ENCODE data around the gene CENATAC.

The CENATAC gene

GRCh38 chr11:119023741-119024140 lies 25.8 kb downstream of the CENATAC start:
- H3K4me2 ChIP-seq (ENCODE audit: low read depth, low read length, poor library complexity, severe bottlenecking) = peak overlapping the region; percentile 7
- peaks cover 10% of the 10 kb centered on the region for H3K36me3 ChIP-seq (ENCODE audit: insufficient read depth, low read length)
- H3K4me1 ChIP-seq (ENCODE audit: insufficient read depth, low read length, poor library complexity, severe bottlenecking) = peaks cover 20% of the 10 kb centered on the region
- H3K9me3 ChIP-seq (ENCODE audit: insufficient read depth, low read depth, low read length) = no peaks in the 10 kb centered on the region
- TF ChIP-seq EZH2phosphoT487 (IDR thresholded peaks at IDR 0.05; ENCODE audit: borderline replicate concordance) = no peak
- no peak for TF ChIP-seq CTCF (conservative IDR thresholded peaks at IDR 0.05; ENCODE audit: low read length)
- H3K9me2 ChIP-seq (replicated peaks; ENCODE audit: low read depth, low read length) = no peaks in the 10 kb centered on the region
- H3K79me2 ChIP-seq (ENCODE audit: insufficient read depth, low read length) = peaks cover 57% of the 10 kb centered on the region
- peak overlapping the region; percentile 19 for H3K9ac ChIP-seq (ENCODE audit: low read depth, low read length, poor library complexity, severe bottlenecking)
- peaks cover 14% of the 10 kb centered on the region for H4K20me1 ChIP-seq (ENCODE audit: insufficient read depth, low read length, poor library complexity, severe bottlenecking)
- H3K27me3 ChIP-seq (ENCODE audit: insufficient read depth, low read length, poor library complexity, severe bottlenecking) = no peaks in the 10 kb centered on the region
- H3K4me3 ChIP-seq (ENCODE audit: low read length, poor library complexity, severe bottlenecking) = no peak overlapping the region
- H3F3A ChIP-seq (ENCODE audit: low read depth) = no peaks in the 10 kb centered on the region
- no peak overlapping the region for H2AFZ ChIP-seq (ENCODE audit: low read length)

GRCh38 chr11:119024430-119025098 lies 26.6 kb downstream of the CENATAC start:
- peak overlapping the region; percentile 19 for H3K9ac ChIP-seq (ENCODE audit: low read depth, low read length, poor library complexity, severe bottlenecking)
- peaks cover 10% of the 10 kb centered on the region for H3K36me3 ChIP-seq (ENCODE audit: insufficient read depth, low read length)
- H3K4me3 ChIP-seq (ENCODE audit: low read length, poor library complexity, severe bottlenecking) = no peak overlapping the region
- peaks cover 7% of the 10 kb centered on the region for H4K20me1 ChIP-seq (ENCODE audit: insufficient read depth, low read length, poor library complexity, severe bottlenecking)
- no peaks in the 10 kb centered on the region for H3K27me3 ChIP-seq (ENCODE audit: insufficient read depth, low read length, poor library complexity, severe bottlenecking)
- peak overlapping the region; percentile 7 for H3K4me2 ChIP-seq (ENCODE audit: low read depth, low read length, poor library complexity, severe bottlenecking)
- TF ChIP-seq EZH2phosphoT487 (IDR thresholded peaks at IDR 0.05; ENCODE audit: borderline replicate concordance) (no peak), CTCF (conservative IDR thresholded peaks at IDR 0.05; ENCODE audit: low read length) (no peak)
- no peaks in the 10 kb centered on the region for H3K9me2 ChIP-seq (replicated peaks; ENCODE audit: low read depth, low read length)
- H3K9me3 ChIP-seq (ENCODE audit: insufficient read depth, low read depth, low read length) = no peaks in the 10 kb centered on the region
- H2AFZ ChIP-seq (ENCODE audit: low read length) = no peak overlapping the region
- peaks cover 57% of the 10 kb centered on the region for H3K79me2 ChIP-seq (ENCODE audit: insufficient read depth, low read length)
- no peaks in the 10 kb centered on the region for H3F3A ChIP-seq (ENCODE audit: low read depth)
- H3K4me1 ChIP-seq (ENCODE audit: insufficient read depth, low read length, poor library complexity, severe bottlenecking) = peaks cover 27% of the 10 kb centered on the region

GRCh38 chr11:119025099-119025473 lies 27.1 kb downstream of the CENATAC start:
- TF ChIP-seq CTCF (conservative IDR thresholded peaks at IDR 0.05; ENCODE audit: low read length) (no peak), EZH2phosphoT487 (IDR thresholded peaks at IDR 0.05; ENCODE audit: borderline replicate concordance) (no peak)
- Histone ChIP-seq H3K79me2 (ENCODE audit: insufficient read depth, low read length) (peaks cover 57% of the 10 kb centered on the region), H3F3A (ENCODE audit: low read depth) (no peaks in the 10 kb centered on the region), H3K9me3 (ENCODE audit: insufficient read depth, low read depth, low read length) (no peaks in the 10 kb centered on the region), H3K36me3 (ENCODE audit: insufficient read depth, low read length) (peaks cover 10% of the 10 kb centered on the region), H3K9me2 (replicated peaks; ENCODE audit: low read depth, low read length) (no peaks in the 10 kb centered on the region), H3K4me1 (ENCODE audit: insufficient read depth, low read length, poor library complexity, severe bottlenecking) (peaks cover 27% of the 10 kb centered on the region), H3K4me2 (ENCODE audit: low read depth, low read length, poor library complexity, severe bottlenecking) (no peak overlapping the region), H2AFZ (ENCODE audit: low read length) (no peak overlapping the region), H3K27me3 (ENCODE audit: insufficient read depth, low read length, poor library complexity, severe bottlenecking) (no peaks in the 10 kb centered on the region), H3K4me3 (ENCODE audit: low read length, poor library complexity, severe bottlenecking) (no peak overlapping the region), H3K9ac (ENCODE audit: low read depth, low read length, poor library complexity, severe bottlenecking) (no peak overlapping the region), H4K20me1 (ENCODE audit: insufficient read depth, low read length, poor library complexity, severe bottlenecking) (peaks cover 2% of the 10 kb centered on the region)
